GM12892 (cell line): ENCODE measurements around the gene SSC4D.

ENCODE experiments used
- POLR2A ChIP-seq: IDR thresholded peaks from 2 replicates; pipeline ENCODE4 v1.6.1; 2011; ENCODE audit warnings: low read depth, low read length, control low read depth
- TAF1 ChIP-seq: IDR thresholded peaks from 2 replicates; pipeline ENCODE4 v1.6.1; 2011; ENCODE audit warnings: low read depth, mild to moderate bottlenecking, control low read depth, low read length, borderline replicate concordance

DNA sequence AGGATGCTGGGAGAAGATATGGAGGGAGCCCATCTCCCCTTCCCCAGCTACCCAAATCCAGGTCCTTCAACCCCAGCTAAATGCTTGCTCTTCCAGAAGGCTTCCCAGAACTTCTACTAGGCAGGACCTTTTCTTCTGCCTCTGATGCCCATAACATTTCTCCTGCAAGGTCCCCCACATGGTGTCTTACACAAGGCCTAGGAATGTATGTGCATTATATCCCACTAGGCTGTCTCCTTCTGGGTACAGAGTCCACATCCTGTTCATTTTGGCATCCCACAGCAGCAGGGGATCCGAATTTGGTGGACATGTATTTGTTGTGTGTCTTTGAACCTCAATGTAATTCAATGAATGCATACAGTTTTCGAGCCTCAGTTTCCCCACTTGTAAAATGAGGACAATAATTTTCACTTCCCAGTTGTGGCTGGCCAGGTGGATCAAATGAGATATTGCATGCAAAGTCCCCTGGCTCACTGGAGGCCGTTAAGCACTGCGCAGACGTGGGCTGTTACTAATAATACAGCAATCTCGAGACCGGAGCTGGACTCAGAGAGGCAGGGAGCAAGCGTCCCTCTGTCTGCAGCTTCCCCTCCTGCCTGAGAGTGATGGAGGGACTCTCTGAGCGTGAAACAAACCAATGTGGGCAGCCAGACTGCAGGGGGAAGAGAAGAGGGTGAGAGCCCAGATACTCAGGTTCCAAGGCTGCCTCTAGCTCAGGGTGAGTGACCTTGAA lies 32.1 kb downstream of the SSC4D start:
- no peak for TF ChIP-seq TAF1
- TF ChIP-seq POLR2A, result no peak
